K562 (cell line): ENCODE data around the gene PHF21B. TPM values are rescaled to one million over a fixed set of nuclear protein-coding genes. Genes with fewer than 3 reads are reported as not detected.

Experiments
- KAT2B ChIP-seq: IDR thresholded peaks from one replicate; pipeline ENCODE4 v1.6.1; 2012; ENCODE audit warnings: low read depth, mild to moderate bottlenecking, control low read depth, inconsistent platforms, low read length, moderate library complexity
- MEF2D ChIP-seq: conservative IDR thresholded peaks from 2 replicates; pipeline ENCODE4 v1.6.1; 2016; ENCODE audit warnings: low read depth, missing genetic modification characterization, missing compliant biosample characterization
- ZBTB17 ChIP-seq: fragments of 450-650 bp; formaldehyde crosslinking; IDR thresholded peaks from 2 replicates; pipeline ENCODE4 v1.4.0; 2020; ENCODE audit warnings: mild to moderate bottlenecking
- ZFP30 ChIP-seq: fragments of 250-450 bp; sonication (Bioruptor Pico); IDR thresholded peaks from 2 replicates; pipeline ENCODE4 v1.8.0; 2022; ENCODE audit warnings: moderate library complexity, mild to moderate bottlenecking, inconsistent platforms, borderline replicate concordance
- ZNF79 ChIP-seq: fragments of 250-450 bp; sonication (Bioruptor Pico); IDR thresholded peaks from 2 replicates; pipeline ENCODE4 v1.4.0; 2020; ENCODE audit warnings: low read depth, mild to moderate bottlenecking, moderate library complexity
- polyA plus RNA-seq, 8 experiments: library from polyadenylated mRNA; depleted of rRNA in 4 of 8; stranded (reverse) in 5 of 8; unstranded in 3 of 8; fragments of >200 nt; fragmentation: Nextera tagmentation in 2 of 8; fragmentation: Illumina TruSeq in 1 of 8; extraction: Ambion mirVana in 2 of 8; extraction: Trizol in 1 of 8; gene quantifications; 2 replicates each; pipeline versions ENCODE4 v1.2.1 to v1.2.3, GENCODE V29; 2011 to 2014; ENCODE audit warnings: inconsistent platforms in 1 of 8, missing spikeins in 1 of 8
- total RNA-seq, 7 experiments: library from RNA; depleted of rRNA in 6 of 7; stranded (reverse); fragments of >200 nt in 6 of 7; fragmentation: Illumina TruSeq in 2 of 7; extraction: Trizol in 2 of 7; gene quantifications; 2 replicates each; pipeline versions ENCODE4 v1.2.1 to v1.2.3, GENCODE V29; 2011 to 2021; ENCODE audit warnings: low replicate concordance in 1 of 7
- TF ChIP-seq, protein P1 (sequence below), 2 experiments: fragments of 450-650 bp; IDR thresholded peaks; 2 replicates each; pipeline ENCODE4 v1.6.1; 2016; ENCODE audit warnings: mild to moderate bottlenecking in 2 of 2, borderline replicate concordance in 1 of 2, low read depth in 1 of 2, moderate library complexity in 1 of 2
- TF ChIP-seq, protein P2 (sequence below): IDR thresholded peaks from 3 replicates; pipeline ENCODE4 v1.6.1; 2011; ENCODE audit warnings: borderline replicate concordance, mild to moderate bottlenecking, moderate library complexity; ENCODE audit not compliant: insufficient read length; ENCODE audit errors: extremely low read depth

PHF21B gene
- total and polyA plus RNA-seq, 9 of the 15 experiments (the other 6 are each of a cell fraction or from before 2014, with no cell fraction given), result 0.04 TPM; not detected in 8

DNA sequence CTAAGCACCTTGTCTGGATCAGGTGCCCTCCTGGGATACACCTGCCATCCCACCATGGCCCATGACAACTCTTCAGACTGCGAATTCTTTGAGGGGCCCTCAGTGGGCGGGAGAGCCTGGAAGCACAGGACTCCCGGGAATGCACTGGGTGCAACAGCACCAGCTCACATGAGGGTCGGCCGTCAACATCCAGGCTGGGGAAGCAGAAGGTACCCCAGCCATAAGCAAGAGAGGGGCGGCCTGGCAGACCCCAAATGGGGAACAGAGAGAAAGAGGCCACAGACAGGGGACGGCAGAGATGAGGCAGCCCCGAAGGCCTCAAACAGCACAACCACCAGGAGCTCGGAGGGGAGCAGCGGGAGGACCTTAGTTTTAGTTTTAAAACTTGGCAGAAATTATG lies 94.4 kb downstream of the PHF21B start (continued):
- TF ChIP-seq, protein P1, sequence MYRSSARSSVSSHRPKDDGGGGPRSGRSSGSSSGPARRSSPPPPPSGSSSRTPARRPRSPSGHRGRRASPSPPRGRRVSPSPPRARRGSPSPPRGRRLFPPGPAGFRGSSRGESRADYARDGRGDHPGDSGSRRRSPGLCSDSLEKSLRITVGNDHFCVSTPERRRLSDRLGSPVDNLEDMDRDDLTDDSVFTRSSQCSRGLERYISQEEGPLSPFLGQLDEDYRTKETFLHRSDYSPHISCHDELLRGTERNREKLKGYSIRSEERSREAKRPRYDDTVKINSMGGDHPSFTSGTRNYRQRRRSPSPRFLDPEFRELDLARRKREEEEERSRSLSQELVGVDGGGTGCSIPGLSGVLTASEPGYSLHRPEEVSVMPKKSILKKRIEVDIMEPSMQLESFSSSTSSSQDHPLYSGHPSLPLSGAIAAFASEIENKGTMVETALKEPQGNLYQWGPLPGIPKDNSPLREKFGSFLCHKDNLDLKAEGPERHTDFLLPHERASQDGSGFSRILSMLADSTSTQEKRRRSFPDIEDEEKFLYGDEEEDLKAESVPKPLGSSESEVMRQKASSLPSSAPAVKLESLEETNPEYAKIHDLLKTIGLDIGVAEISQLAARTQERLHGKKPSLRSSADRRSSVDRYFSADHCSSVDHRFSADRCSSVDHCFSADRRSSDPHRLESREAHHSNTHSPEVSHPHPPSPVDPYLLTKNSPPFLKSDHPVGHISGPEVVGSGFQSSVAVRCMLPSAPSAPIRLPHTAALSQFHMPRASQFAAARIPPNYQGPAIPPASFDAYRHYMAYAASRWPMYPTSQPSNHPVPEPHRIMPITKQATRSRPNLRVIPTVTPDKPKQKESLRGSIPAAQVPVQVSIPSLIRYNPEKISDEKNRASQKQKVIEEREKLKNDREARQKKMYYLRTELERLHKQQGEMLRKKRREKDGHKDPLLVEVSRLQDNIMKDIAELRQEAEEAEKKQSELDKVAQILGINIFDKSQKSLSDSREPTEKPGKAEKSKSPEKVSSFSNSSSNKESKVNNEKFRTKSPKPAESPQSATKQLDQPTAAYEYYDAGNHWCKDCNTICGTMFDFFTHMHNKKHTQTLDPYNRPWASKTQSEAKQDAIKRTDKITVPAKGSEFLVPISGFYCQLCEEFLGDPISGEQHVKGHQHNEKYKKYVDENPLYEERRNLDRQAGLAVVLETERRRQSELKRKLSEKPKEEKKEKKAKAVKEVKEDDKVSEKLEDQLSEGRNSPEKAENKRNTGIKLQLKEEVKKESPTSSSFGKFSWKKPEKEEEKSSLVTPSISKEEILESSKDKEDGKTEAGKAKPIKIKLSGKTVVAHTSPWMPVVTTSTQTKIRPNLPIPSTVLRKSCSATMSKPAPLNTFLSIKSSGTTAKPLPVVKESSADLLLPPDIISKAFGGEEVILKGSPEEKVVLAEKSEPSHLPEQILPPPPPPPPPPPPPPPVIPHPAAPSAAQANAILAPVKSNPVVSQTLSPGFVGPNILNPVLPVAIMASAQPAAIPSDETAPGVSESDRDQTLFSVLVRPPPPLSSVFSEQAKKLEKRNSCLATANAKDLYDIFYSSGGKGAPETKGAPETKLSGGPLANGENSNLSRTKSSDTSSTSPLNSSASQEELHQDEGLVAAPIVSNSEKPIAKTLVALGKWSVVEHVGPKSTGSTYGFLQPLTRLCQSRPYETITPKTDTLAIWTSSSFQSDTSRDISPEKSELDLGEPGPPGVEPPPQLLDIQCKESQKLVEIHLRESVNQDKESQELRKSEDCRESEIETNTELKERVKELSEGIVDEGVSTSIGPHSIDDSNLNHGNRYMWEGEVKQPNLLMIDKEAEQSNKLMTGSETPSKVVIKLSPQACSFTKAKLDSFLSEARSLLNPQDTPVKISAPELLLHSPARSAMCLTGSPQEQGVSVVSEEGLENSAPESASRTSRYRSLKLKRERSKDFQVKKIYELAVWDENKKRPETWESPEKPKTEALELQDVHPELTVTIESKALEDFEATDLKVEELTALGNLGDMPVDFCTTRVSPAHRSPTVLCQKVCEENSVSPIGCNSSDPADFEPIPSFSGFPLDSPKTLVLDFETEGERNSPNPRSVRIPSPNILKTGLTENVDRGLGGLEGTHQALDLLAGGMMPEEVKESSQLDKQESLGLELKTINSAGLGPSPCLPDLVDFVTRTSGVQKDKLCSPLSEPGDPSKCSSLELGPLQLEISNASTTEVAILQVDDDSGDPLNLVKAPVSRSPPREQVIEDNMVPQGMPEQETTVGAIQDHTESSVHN (IDR thresholded peaks at IDR 0.05; ENCODE audit: borderline replicate concordance in 1 of 2, low read depth in 1 of 2), result no peak
- TF ChIP-seq ZNF79 (CRISPR knock-in tag) (no peak), ZBTB17 (CRISPR knock-in tag) (no peak), KAT2B (no peak), MEF2D (tag) (no peak), ZFP30 (no peak)
- TF ChIP-seq, protein P2, sequence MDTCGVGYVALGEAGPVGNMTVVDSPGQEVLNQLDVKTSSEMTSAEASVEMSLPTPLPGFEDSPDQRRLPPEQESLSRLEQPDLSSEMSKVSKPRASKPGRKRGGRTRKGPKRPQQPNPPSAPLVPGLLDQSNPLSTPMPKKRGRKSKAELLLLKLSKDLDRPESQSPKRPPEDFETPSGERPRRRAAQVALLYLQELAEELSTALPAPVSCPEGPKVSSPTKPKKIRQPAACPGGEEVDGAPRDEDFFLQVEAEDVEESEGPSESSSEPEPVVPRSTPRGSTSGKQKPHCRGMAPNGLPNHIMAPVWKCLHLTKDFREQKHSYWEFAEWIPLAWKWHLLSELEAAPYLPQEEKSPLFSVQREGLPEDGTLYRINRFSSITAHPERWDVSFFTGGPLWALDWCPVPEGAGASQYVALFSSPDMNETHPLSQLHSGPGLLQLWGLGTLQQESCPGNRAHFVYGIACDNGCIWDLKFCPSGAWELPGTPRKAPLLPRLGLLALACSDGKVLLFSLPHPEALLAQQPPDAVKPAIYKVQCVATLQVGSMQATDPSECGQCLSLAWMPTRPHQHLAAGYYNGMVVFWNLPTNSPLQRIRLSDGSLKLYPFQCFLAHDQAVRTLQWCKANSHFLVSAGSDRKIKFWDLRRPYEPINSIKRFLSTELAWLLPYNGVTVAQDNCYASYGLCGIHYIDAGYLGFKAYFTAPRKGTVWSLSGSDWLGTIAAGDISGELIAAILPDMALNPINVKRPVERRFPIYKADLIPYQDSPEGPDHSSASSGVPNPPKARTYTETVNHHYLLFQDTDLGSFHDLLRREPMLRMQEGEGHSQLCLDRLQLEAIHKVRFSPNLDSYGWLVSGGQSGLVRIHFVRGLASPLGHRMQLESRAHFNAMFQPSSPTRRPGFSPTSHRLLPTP, result no peak
